Choroid plexus epithelial cell (primary cell): ENCODE data around the gene PDZK1IP1.
"Not testable (repeated sequence)": the region's sequence is repeated elsewhere in the genome, so short reads cannot be mapped to it uniquely, and the experiment has no call there.

Experiments used
- DNase-seq: peaks from one replicate; pipeline ENCODE4 v3.0.0-alpha.2; 2010; ENCODE audit warnings: low read depth
- H3K4me3 ChIP-seq: 2 replicates; pipeline ENCODE4 v1.5.1; 2011; ENCODE audit warnings: low read depth, mild to moderate bottlenecking, control low read depth, low read length, moderate library complexity
- TF ChIP-seq, protein P1 (sequence below): conservative IDR thresholded peaks from 2 replicates; pipeline ENCODE4 v1.5.1; 2011; ENCODE audit warnings: low read depth, mild to moderate bottlenecking, control low read depth, inconsistent platforms, low read length, moderate library complexity

Gene PDZK1IP1

DNA sequence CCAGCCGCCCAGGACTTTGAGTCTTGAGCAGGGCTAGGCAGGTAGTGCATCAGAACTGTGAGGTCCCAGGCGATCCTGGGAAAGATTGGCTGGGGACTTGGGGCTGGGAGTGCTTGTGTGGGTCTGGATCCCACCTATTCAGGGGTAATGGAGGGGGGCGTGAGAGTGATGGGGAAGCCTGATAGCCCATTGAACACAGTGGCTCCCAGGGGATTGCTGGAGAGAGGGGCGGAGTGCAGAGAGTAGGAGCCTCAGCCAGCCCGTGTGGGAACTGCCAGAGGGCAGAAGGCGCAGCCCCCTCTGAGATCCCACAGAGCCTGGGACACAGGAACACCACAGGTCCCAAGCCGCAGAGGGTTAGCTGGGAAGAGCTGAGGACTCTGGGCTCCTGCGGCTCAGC is 19.3 kb upstream of the PDZK1IP1 start:
- no peak overlapping the region for H3K4me3 ChIP-seq
- no peak for DNase-seq
- TF ChIP-seq, protein P1, sequence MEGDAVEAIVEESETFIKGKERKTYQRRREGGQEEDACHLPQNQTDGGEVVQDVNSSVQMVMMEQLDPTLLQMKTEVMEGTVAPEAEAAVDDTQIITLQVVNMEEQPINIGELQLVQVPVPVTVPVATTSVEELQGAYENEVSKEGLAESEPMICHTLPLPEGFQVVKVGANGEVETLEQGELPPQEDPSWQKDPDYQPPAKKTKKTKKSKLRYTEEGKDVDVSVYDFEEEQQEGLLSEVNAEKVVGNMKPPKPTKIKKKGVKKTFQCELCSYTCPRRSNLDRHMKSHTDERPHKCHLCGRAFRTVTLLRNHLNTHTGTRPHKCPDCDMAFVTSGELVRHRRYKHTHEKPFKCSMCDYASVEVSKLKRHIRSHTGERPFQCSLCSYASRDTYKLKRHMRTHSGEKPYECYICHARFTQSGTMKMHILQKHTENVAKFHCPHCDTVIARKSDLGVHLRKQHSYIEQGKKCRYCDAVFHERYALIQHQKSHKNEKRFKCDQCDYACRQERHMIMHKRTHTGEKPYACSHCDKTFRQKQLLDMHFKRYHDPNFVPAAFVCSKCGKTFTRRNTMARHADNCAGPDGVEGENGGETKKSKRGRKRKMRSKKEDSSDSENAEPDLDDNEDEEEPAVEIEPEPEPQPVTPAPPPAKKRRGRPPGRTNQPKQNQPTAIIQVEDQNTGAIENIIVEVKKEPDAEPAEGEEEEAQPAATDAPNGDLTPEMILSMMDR, result no peak

DNA sequence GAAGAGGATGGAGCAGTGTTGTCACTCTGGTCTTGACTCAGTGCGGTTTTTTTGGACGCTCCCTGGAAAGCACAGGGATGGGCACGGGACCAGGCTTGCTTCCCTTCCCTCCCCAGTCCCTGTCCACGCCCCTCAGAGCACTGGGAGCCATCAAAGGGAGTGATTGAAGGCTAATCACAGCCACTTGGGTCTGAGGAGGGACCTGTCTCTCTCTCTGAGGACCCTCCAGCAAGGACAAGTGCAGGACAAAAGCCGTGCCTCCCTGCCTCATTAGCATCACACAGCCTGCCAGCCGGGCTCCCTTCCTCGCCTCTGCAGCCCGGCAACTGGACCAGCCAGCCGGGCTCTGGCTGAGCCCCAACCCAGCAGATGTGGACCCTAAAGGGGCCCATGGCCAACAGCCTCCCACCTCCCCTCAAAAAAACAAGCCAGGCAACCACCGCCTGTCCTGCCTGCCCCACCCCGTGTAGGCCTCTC is 18.6 kb upstream of the PDZK1IP1 start:
- H3K4me3 ChIP-seq, result no peak overlapping the region
- no peak for DNase-seq
- TF ChIP-seq, protein P1, result no peak

DNA sequence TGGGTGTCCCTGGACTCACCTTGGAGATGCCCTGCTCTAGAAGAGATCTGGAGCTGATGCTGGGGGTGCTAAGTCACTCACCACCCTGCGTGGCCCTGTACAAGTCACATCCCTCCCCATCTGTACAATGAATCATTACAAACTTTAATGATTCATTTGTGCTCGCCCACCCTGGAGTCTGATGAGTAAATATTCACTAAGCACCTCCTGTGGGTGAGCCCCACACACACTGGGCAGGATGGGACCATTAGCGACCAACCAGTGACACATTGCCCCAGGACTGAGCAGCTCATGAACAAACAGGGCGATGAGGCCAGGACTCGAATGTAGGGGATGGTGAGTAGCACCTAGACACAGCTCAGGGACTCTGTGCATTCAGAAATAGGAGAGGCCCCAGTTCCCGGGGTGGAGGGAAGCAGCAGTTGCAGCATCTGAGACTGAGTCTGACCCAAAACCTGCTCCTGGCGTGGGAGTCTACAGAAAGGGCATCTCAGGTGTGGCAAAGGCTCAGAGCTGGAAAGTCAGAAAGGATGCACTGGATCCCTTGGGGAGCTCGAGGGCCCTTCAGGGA is 18.1 kb upstream of the PDZK1IP1 start:
- DNase-seq, result no peak
- H3K4me3 ChIP-seq, result no peak overlapping the region
- TF ChIP-seq, protein P1, result no peak

DNA sequence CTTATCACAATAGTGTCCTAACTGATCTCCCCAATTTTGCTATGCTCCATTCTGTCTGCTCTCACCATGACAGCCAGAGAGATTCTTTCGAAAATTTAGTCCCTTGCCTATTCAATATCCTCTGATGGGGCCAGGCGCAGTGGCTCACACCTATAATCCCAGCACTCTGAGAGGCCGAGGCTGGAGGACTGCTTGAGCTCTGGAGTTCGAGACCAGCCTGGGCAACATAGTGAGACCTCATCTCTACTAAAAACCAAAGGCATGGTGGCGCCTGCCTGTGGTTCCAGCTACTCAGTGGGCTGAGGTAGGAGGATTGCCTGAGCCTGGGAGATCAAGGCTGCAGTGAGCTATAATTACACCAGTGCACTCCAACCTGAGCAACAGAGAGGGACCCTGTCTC is 16.1 kb upstream of the PDZK1IP1 start:
- DNase-seq, result no peak
- TF ChIP-seq, protein P1, result no peak
- no peak overlapping the region for H3K4me3 ChIP-seq

DNA sequence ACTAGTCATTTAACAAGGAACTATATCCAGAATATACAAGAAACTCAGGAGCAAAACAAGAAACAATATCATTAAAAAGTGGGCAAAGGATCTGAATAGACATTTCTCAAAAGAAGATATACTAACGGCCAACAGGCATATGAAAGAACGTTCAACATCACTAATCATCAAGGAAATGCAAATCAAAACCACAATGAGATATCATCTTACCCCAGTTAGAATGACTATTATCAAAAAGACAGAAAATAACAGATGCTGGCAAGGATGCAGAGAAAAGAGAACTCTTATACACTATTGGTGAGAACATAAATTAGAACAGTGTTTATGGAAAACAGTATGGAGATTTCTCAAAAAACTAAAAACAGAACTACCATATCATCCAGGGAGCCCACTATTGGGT is 13.7 kb upstream of the PDZK1IP1 start:
- not testable (repeated sequence) for DNase-seq, H3K4me3 ChIP-seq

DNA sequence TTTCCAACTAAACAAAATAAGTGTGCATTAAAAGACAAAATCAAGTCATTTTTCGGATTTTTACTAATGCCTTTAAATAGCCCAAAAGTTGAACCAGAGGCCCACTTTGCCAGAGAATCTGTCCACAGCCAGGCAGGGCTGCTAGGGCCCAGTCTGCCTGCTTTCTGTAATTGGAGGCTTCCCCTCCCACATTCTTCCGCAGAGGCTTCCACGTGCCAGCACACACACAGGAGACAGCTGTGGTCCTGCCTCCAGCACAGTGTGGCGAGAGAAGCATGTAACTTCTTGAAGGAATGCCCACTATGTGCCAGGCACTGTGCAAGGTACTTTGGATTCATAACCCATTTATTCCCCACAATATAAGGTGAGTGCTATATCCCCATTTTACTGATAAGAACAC is 11.3 kb upstream of the PDZK1IP1 start:
- peak; percentile 65 for DNase-seq
- no peak overlapping the region for H3K4me3 ChIP-seq
- TF ChIP-seq, protein P1, result no peak

DNA sequence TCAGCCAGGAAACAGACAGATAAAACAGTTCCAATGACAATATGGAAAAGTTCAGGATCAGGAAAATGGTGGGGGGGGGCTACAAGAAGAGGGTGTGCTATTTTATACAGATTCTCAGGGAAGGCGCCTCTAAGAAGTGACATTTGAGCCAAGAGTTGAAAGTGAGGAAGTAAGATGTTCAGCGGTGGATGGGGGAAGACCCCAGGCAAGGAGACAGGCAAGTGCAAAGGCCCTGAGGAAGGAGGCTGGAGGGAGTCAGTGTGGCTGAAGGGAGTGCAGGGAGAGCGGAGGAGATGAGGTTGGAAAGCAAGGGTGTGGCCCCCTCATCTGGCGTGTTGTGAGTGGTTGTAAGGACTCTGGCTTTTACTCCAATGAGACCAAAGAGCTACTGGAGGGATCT is 8.4 kb upstream of the PDZK1IP1 start:
- no peak for DNase-seq
- TF ChIP-seq, protein P1, result no peak

More for the DNA sequence above, 8.4 kb upstream of the PDZK1IP1 start:
- H3K4me3 ChIP-seq, result no peak overlapping the region
